Esophagus squamous epithelium (tissue), 5 donors: Measurements from ENCODE around the gene VWA5A. TPM values are rescaled to one million over a fixed set of nuclear protein-coding genes. Genes with fewer than 3 reads are reported as not detected.

Experiments
- DNase-seq: peaks from one replicate; lab custom pipeline; 2025; lab: John Stamatoyannopoulos, UW
- H3K27ac ChIP-seq, 4 donors: fragments of 200-600 bp; sonication (generic); one replicate each; pipeline ENCODE4 v1.5.1; 2016 to 2019; ENCODE audit warnings: mild to moderate bottlenecking in 1 of 4
- H3K27me3 ChIP-seq, 4 donors: fragments of 200-600 bp; sonication (generic); 1 replicate in 3 of 4; 2 replicates in 1 of 4; pipeline versions ENCODE4 v1.5.1 to v1.6.0; 2017 to 2021; ENCODE audit warnings: antibody characterized with exemption in 1 of 4
- H3K36me3 ChIP-seq, 3 donors: fragments of 200-600 bp; sonication (generic); one replicate each; pipeline ENCODE4 v1.5.1; 2016 to 2019
- H3K4me1 ChIP-seq, 3 donors: fragments of 200-600 bp; sonication (generic); one replicate each; pipeline ENCODE4 v1.5.1; 2017 to 2019
- H3K4me3 ChIP-seq, 4 donors: fragments of 200-600 bp; sonication (generic); 1 replicate in 3 of 4; 2 replicates in 1 of 4; pipeline ENCODE4 v1.5.1; 2016 to 2019; ENCODE audit warnings: mild to moderate bottlenecking in 2 of 4, moderate library complexity in 1 of 4
- H3K9me3 ChIP-seq, 3 donors: fragments of 200-600 bp; sonication (generic); one replicate each; pipeline ENCODE4 v1.5.1; 2016 to 2019
- POLR2A ChIP-seq, 4 donors: fragments of 450-650 bp; IDR thresholded peaks; one replicate each; pipeline ENCODE4 v1.6.1; 2017; ENCODE audit warnings: antibody characterized with exemption in 4 of 4, mild to moderate bottlenecking in 4 of 4, moderate library complexity in 3 of 4
- WGBS, 2 donors: methylation state at CpG; one replicate each; pipeline ENCODE4 v1.1.5; 2018; 5-methylcytosine and 5-hydroxymethylcytosine counted together
- intact Hi-C: fragments of 100-400 bp; cut with DNase I; formaldehyde crosslinking; loops from one replicate; pipeline ENCODE4 v1.15.0; 2022
- total RNA-seq, 4 donors: library from RNA; depleted of rRNA; stranded (reverse); fragments of >200 nt; gene quantifications; one replicate each; pipeline ENCODE4 v1.1.0, GENCODE V29; 2016
- TF ChIP-seq, protein P1 (sequence below), 6 experiments: fragments of 450-650 bp in 4 of 6; fragments of 200-600 bp in 2 of 6; sonication (generic) in 2 of 6; IDR thresholded peaks; one replicate each; pipeline ENCODE4 v1.5.1; 2016 to 2019; ENCODE audit warnings: antibody characterized with exemption in 6 of 6, mild to moderate bottlenecking in 4 of 6, moderate library complexity in 4 of 6
- donor health status: DM: yes; HTN: yes; CAD: no.

The VWA5A gene
- total RNA-seq, 4 donors from 2014 or later: 2.7 to 19.8 (median 12.1) TPM

DNA sequence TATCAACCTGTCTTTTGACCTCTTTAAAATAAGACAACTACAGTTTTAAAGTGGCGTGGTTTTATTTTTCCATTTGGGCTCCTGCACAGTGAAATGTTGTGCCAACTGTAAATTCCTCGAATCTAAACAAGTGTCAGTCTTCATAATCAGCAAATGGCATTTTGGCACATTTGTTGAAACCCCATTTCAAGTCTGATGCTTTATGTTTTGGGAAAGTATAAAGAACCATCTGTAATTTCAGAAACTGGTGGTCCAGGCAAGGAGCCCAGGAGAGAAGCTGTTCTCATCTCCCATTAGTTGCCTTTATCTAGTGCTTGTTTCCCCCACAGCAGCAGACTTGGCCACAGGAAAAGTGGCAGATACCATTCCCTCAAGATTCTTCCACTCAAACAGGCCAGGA is 32.7 kb downstream of the VWA5A start:
- no peaks in the 10 kb centered on the region for H3K9me3 ChIP-seq
- DNase-seq: no peak
- no peak overlapping the region for H3K27ac ChIP-seq
- TF ChIP-seq, protein P1, sequence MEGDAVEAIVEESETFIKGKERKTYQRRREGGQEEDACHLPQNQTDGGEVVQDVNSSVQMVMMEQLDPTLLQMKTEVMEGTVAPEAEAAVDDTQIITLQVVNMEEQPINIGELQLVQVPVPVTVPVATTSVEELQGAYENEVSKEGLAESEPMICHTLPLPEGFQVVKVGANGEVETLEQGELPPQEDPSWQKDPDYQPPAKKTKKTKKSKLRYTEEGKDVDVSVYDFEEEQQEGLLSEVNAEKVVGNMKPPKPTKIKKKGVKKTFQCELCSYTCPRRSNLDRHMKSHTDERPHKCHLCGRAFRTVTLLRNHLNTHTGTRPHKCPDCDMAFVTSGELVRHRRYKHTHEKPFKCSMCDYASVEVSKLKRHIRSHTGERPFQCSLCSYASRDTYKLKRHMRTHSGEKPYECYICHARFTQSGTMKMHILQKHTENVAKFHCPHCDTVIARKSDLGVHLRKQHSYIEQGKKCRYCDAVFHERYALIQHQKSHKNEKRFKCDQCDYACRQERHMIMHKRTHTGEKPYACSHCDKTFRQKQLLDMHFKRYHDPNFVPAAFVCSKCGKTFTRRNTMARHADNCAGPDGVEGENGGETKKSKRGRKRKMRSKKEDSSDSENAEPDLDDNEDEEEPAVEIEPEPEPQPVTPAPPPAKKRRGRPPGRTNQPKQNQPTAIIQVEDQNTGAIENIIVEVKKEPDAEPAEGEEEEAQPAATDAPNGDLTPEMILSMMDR (IDR thresholded peaks at IDR 0.05): no peak
- TF ChIP-seq POLR2A (IDR thresholded peaks at IDR 0.05): no peak
- peaks cover 0 to 37% (median 4%) of the 10 kb centered on the region in 3 donors for H3K36me3 ChIP-seq
- intact Hi-C loops: no loop called here
- H3K4me1 ChIP-seq: no peaks in the 10 kb centered on the region
- no peak overlapping the region for H3K4me3 ChIP-seq
- 44 to 60% methylated on average over 2 of the region's 2 CpGs for whole genome bisulfite sequencing, 2 donors
- no peaks in the 10 kb centered on the region for H3K27me3 ChIP-seq

DNA sequence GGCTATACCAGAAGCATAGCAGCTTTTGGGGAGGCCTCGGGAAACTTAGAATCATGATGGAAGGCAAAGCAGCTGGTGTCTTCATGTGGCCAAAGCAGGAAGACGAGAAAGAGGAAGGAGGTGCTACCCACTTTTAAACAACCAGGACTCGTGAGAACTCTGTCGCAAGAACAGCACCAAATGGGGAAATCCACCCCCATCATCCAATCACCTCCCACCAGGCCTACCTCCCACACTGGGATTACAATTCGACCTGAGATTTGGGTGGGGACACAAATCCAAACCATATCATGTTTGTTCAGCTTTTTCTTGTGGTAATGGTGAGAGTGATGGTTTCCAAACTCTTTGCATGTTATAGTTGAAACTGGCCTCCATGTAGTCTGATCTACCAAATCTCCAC is 35.4 kb downstream of the VWA5A start:
- 54 to 65% methylated on average over 5 of the region's 5 CpGs for WGBS, 2 donors
- no peaks in the 10 kb centered on the region for H3K4me1 ChIP-seq

DNA sequence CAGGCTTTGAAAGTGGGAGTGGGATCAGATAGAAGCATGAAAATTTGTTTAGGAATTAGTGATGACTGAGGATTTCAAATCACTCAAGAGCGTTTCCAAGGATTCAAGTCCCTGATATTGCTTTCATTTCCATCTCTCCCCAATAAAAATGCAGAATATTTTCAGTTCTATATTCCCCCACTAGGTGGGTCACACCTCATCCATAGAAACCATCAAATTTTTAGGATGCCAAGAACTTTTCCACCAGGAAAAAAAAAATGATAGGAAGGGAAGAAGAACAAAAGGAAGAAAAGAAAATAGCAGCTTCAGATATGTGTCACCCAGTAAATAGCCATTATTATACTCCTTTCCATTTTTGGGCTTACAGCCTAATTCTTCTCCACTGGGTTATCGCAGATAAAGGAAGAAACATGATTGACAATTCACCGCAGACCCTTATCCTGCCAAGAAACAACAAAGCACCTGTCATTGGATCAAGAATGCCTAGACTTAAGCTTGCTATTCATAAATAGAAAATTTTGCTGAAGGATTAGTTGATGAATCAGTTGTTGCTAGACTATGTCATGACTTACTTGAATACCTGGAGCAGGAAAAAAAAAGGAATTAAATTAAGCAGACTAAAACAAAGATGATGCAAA is 37.6 kb downstream of the VWA5A start:
- Histone ChIP-seq H3K27me3 (no peaks in the 10 kb centered on the region), H3K4me3 (no peak overlapping the region), H3K36me3 (no peaks in the 10 kb centered on the region), H3K4me1 (no peaks in the 10 kb centered on the region), H3K27ac (no peak overlapping the region), H3K9me3 (no peaks in the 10 kb centered on the region)
- no peak for DNase-seq
- no peak for TF ChIP-seq POLR2A (IDR thresholded peaks at IDR 0.05)
- TF ChIP-seq, protein P1 (IDR thresholded peaks at IDR 0.05): no peak
- 51 to 60% methylated on average over 3 of the region's 3 CpGs for WGBS, 2 donors
- intact Hi-C loops: no loop called here

More for the DNA sequence above, 35.4 kb downstream of the VWA5A start:
- no peak for DNase-seq
- no peak overlapping the region for H3K27ac ChIP-seq
- H3K36me3 ChIP-seq: peaks cover 0 to 13% (median 0%) of the 10 kb centered on the region in 3 donors
- H3K27me3 ChIP-seq: no peaks in the 10 kb centered on the region
- H3K9me3 ChIP-seq: no peaks in the 10 kb centered on the region
- intact Hi-C loops: no loop called here
- no peak overlapping the region for H3K4me3 ChIP-seq
- TF ChIP-seq, protein P1 (IDR thresholded peaks at IDR 0.05): no peak
- TF ChIP-seq POLR2A (IDR thresholded peaks at IDR 0.05): no peak

DNA sequence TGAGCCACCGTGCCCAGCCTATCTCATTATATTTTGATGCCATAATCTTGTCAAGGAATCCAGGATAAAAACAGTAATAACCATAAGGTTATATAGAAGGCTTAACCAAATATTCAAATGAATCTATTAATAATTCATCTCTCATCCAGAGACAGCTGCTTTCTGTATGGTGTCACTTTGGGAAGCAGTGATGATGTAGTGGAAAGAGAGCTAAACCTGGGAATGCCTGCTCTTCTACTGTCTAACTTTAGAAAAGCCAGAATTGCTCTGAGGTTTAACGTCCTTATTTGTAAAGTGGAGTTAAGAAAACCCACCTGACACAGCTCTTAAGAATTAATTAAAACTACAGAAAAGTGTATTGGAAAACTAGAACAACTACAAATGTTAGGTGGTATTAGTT is 38.6 kb downstream of the VWA5A start:
- intact Hi-C loops: no loop called here
- no peak for DNase-seq
- Histone ChIP-seq H3K9me3 (no peaks in the 10 kb centered on the region), H3K27ac (no peak overlapping the region), H3K4me3 (no peak overlapping the region), H3K36me3 (no peaks in the 10 kb centered on the region), H3K4me1 (no peaks in the 10 kb centered on the region), H3K27me3 (no peaks in the 10 kb centered on the region)
- WGBS, 2 donors: 63 to 64% methylated on average over 2 of the region's 2 CpGs
- TF ChIP-seq, protein P1 (IDR thresholded peaks at IDR 0.05): no peak
- no peak for TF ChIP-seq POLR2A (IDR thresholded peaks at IDR 0.05)

GRCh38 chr11:124159481-124159880 is 44.2 kb downstream of the VWA5A start:
- no peak for DNase-seq
- H3K9me3 ChIP-seq: no peaks in the 10 kb centered on the region
- no peak overlapping the region for H3K27ac ChIP-seq
- TF ChIP-seq, protein P1 (IDR thresholded peaks at IDR 0.05): no peak
- no peak for TF ChIP-seq POLR2A (IDR thresholded peaks at IDR 0.05)
- H3K27me3 ChIP-seq: no peaks in the 10 kb centered on the region
- no peaks in the 10 kb centered on the region for H3K4me1 ChIP-seq
- intact Hi-C loops: no loop called here
- H3K36me3 ChIP-seq: no peaks in the 10 kb centered on the region
- no peak overlapping the region for H3K4me3 ChIP-seq
